HepG2 (cell line): ENCODE results near the gene SHROOM2. TPM values are rescaled to one million over a fixed set of nuclear protein-coding genes. Genes with fewer than 3 reads are reported as not detected.

Source experiments
- ATAC-seq: fragments of 200-7000 bp; cut with Tn5 transposase; 3 replicates; pipeline ENCODE4 v1.9.1; 2020; ENCODE audit warnings: mild to moderate bottlenecking, moderate library complexity
- BruUV-seq: library from RNA; stranded (reverse); fragments of 400-500 nt; replicated peaks from 2 replicates; lab custom pipeline; 2021; lab: Mats Ljungman, UMichigan
- CTCF ChIA-PET: fragments of 300-600 bp; formaldehyde crosslinking; extraction: SDS; loops from one replicate; lab custom pipeline; 2021; ENCODE audit warnings: low total read pairs, inconsistent platforms, low intra/inter-chr PET ratio; lab: Yijun Ruan, JAX
- POLR2A ChIA-PET: fragments of 350-600 bp; sonication (Branson Sonifier 250); formaldehyde crosslinking; loops from one replicate; lab custom pipeline; 2020; ENCODE audit warnings: antibody characterized with exemption, inconsistent platforms; lab: Yijun Ruan, JAX
- DNase-seq: peaks from one replicate; pipeline ENCODE4 v3.0.0-alpha.2; 2015; ENCODE audit warnings: low spot score
- FAIRE-seq: peaks from 3 replicates; lab custom pipeline; 2011; peaks lifted over from hg19 to GRCh38; lab: Jason Lieb, UNC
- H2AFZ ChIP-seq: one replicate; pipeline ENCODE4 v1.6.1; 2011; ENCODE audit warnings: low read length, inconsistent platforms
- H3K27ac ChIP-seq: fragments of 300-600 bp; 3 replicates; pipeline ENCODE4 v1.8.0; 2011; ENCODE audit warnings: mixed run types, mild to moderate bottlenecking, mixed read lengths, low read length, inconsistent platforms; ENCODE audit not compliant: insufficient read depth; ENCODE audit errors: extremely low read length
- H3K27me3 ChIP-seq, 2 experiments: fragments of 200-600 bp in 1 of 2; 2 replicates in 1 of 2; 3 replicates in 1 of 2; pipeline versions ENCODE4 v1.6.0 to v1.8.0; 2011; ENCODE audit warnings: low read length in 2 of 2, mild to moderate bottlenecking in 2 of 2, moderate library complexity in 2 of 2, inconsistent platforms in 1 of 2; ENCODE audit not compliant: insufficient read depth in 2 of 2, control insufficient read depth in 1 of 2
- H3K36me3 ChIP-seq, 2 experiments: fragments of 200-600 bp in 1 of 2; replicated peaks in 1 of 2; 2 replicates in 1 of 2; 3 replicates in 1 of 2; pipeline versions ENCODE4 v1.5.1 to v1.8.0; 2011; ENCODE audit warnings: low read length in 2 of 2, inconsistent platforms in 1 of 2; ENCODE audit not compliant: insufficient read depth in 2 of 2, control insufficient read depth in 1 of 2
- H3K4me1 ChIP-seq: 2 replicates; pipeline ENCODE4 v1.5.1; 2012; ENCODE audit warnings: low read length, inconsistent platforms; ENCODE audit not compliant: insufficient read depth
- H3K4me2 ChIP-seq: 2 replicates; pipeline ENCODE4 v1.6.0; 2011; ENCODE audit warnings: low read depth, low read length, inconsistent platforms
- H3K4me3 ChIP-seq, 3 experiments: fragments of 200-600 bp in 1 of 3; sonication (generic), shearing (Covaris generic) in 1 of 3; replicated peaks in 1 of 3; 2 replicates each; pipeline ENCODE4 v1.5.1; 2011 to 2016; ENCODE audit warnings: low read length in 3 of 3, inconsistent platforms in 2 of 3, low read depth in 2 of 3, mild to moderate bottlenecking in 2 of 3, control low read depth in 1 of 3, mixed read lengths in 1 of 3; ENCODE audit not compliant: insufficient read depth in 1 of 3
- H3K79me2 ChIP-seq: one replicate; pipeline ENCODE4 v1.6.1; 2011; ENCODE audit warnings: low read length, inconsistent platforms; ENCODE audit not compliant: insufficient read depth
- H3K9ac ChIP-seq: 2 replicates; pipeline ENCODE4 v1.6.0; 2011; ENCODE audit warnings: mild to moderate bottlenecking, low read depth, low read length, inconsistent platforms; ENCODE audit not compliant: insufficient read depth
- H3K9me3 ChIP-seq: 2 replicates; pipeline ENCODE4 v1.5.1; 2012; ENCODE audit warnings: mild to moderate bottlenecking, low read length
- H4K20me1 ChIP-seq: 2 replicates; pipeline ENCODE4 v1.6.0; 2011; ENCODE audit warnings: inconsistent platforms, mild to moderate bottlenecking, low read length, moderate library complexity; ENCODE audit not compliant: insufficient read depth
- ARHGAP35 ChIP-seq: sonication (generic); formaldehyde crosslinking; IDR thresholded peaks from 2 replicates; pipeline ENCODE4 v1.9.0; 2022; ENCODE audit warnings: mild to moderate bottlenecking, inconsistent platforms, moderate library complexity, missing genetic modification reagents, borderline replicate concordance
- ARNTL ChIP-seq: sonication (generic); formaldehyde crosslinking; IDR thresholded peaks from 2 replicates; pipeline ENCODE4 v1.4.0; 2020; ENCODE audit warnings: mild to moderate bottlenecking, missing genetic modification reagents
- FOXK1 ChIP-seq: sonication (generic); formaldehyde crosslinking; IDR thresholded peaks from 2 replicates; pipeline ENCODE4 v1.4.0; 2020; ENCODE audit warnings: low read depth, missing genetic modification reagents, borderline replicate concordance
- GABPA ChIP-seq, 2 experiments: IDR thresholded peaks; 2 replicates each; pipeline ENCODE4 v1.6.1; 2011 to 2016; ENCODE audit warnings: low read depth in 2 of 2, low read length in 1 of 2, missing biosample characterization in 1 of 2, missing genetic modification characterization in 1 of 2
- HDAC2 ChIP-seq: sonication (generic); formaldehyde crosslinking; IDR thresholded peaks from 2 replicates; pipeline ENCODE4 v1.4.0; 2020; ENCODE audit warnings: missing genetic modification reagents
- HMG20A ChIP-seq: IDR thresholded peaks from 2 replicates; pipeline ENCODE4 v1.6.1; 2016; ENCODE audit warnings: borderline replicate concordance
- JUND ChIP-seq: sonication (generic); formaldehyde crosslinking; IDR thresholded peaks from 2 replicates; pipeline ENCODE4 v1.8.0; 2022; ENCODE audit warnings: mild to moderate bottlenecking, missing genetic modification reagents
- NCOA2 ChIP-seq: sonication (generic); formaldehyde crosslinking; IDR thresholded peaks from 2 replicates; pipeline ENCODE4 v1.8.0; 2022; ENCODE audit warnings: inconsistent platforms
- ONECUT2 ChIP-seq: sonication (generic); formaldehyde crosslinking; IDR thresholded peaks from 2 replicates; pipeline ENCODE4 v1.4.0; 2020; ENCODE audit warnings: missing genetic modification reagents
- ZNF546 ChIP-seq: sonication (generic); formaldehyde crosslinking; conservative IDR thresholded peaks from 2 replicates; pipeline ENCODE4 v1.8.1; 2023; ENCODE audit warnings: mild to moderate bottlenecking, missing genetic modification reagents
- WGBS: methylation state at CpG from one replicate; pipeline ENCODE4 v1.1.6; 2017; ENCODE audit warnings: low lambda C conversion rate; 5-methylcytosine and 5-hydroxymethylcytosine counted together
- in situ Hi-C: cut with HindIII; loops from 2 replicates; pipeline ENCODE4 v1.10.0; 2017; ENCODE audit warnings: low pct_unique_long_range_greater_than_20kb; ENCODE audit not compliant: extremely low pct_ligation_motif_present
- intact Hi-C: fragments of 100-400 bp; cut with micrococcal nuclease; formaldehyde crosslinking; loops from one replicate; pipeline ENCODE4 v1.10.0; 2022; ENCODE audit not compliant: unreplicated experiment
- polyA plus RNA-seq, 8 experiments: library from polyadenylated mRNA; depleted of rRNA in 3 of 8; stranded (reverse) in 7 of 8; unstranded in 1 of 8; fragments of >200 nt; fragmentation: Illumina TruSeq in 4 of 8; extraction: Trizol in 4 of 8; gene quantifications; 2 replicates each; pipeline versions ENCODE4 v1.2.1 to v1.2.3, GENCODE V29; 2011 to 2016; ENCODE audit warnings: low read depth in 4 of 8, missing spikeins in 1 of 8, mixed read lengths in 1 of 8; ENCODE audit not compliant: insufficient read depth in 1 of 8
- total RNA-seq, 5 experiments: library from RNA; depleted of rRNA; stranded (reverse); fragments of >200 nt; fragmentation: Illumina TruSeq; extraction: Trizol; gene quantifications; 2 replicates each; pipeline ENCODE4 v1.2.3, GENCODE V29; 2016; ENCODE audit warnings: low read depth in 1 of 5
- TF ChIP-seq, protein P1 (sequence below): sonication (generic); formaldehyde crosslinking; IDR thresholded peaks from 2 replicates; pipeline ENCODE4 v1.8.1; 2023; ENCODE audit warnings: missing genetic modification reagents, inconsistent platforms, borderline replicate concordance
- TF ChIP-seq, protein P2 (sequence below): sonication (generic); formaldehyde crosslinking; IDR thresholded peaks from 2 replicates; pipeline ENCODE4 v1.4.0; 2020; ENCODE audit warnings: missing genetic modification reagents

SHROOM2 gene
- total and polyA plus RNA-seq, 2 of the 13 experiments (the other 11 are each of a cell fraction or from before 2014, with no cell fraction given): 0.92 to 1.4 TPM

DNA sequence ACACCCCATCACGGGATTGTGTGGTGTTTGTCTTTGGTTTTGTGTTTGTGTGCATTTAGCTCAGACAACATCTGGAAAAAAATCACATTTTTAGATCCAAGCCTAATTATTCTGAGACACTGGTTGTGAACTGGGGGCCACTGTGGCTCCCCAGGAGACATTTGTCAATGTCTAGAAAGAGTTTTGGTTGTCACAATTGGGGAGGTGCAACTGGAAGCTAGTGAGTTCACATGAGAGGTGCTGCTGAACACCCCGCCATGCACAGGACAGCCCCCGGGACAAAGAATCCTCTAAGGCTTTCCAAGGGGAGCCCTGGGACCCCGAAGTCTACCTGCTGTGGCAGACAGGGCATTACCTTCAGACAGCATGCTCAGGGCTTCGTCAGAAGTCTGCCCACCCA, 47.1 kb upstream of the SHROOM2 start (continued):
- TF ChIP-seq JUND (CRISPR knock-in tag) (no peak), HMG20A (CRISPR knock-in tag) (no peak), ARNTL (CRISPR knock-in tag) (no peak), ZNF546 (CRISPR knock-in tag) (no peak), FOXK1 (CRISPR knock-in tag) (no peak)

DNA sequence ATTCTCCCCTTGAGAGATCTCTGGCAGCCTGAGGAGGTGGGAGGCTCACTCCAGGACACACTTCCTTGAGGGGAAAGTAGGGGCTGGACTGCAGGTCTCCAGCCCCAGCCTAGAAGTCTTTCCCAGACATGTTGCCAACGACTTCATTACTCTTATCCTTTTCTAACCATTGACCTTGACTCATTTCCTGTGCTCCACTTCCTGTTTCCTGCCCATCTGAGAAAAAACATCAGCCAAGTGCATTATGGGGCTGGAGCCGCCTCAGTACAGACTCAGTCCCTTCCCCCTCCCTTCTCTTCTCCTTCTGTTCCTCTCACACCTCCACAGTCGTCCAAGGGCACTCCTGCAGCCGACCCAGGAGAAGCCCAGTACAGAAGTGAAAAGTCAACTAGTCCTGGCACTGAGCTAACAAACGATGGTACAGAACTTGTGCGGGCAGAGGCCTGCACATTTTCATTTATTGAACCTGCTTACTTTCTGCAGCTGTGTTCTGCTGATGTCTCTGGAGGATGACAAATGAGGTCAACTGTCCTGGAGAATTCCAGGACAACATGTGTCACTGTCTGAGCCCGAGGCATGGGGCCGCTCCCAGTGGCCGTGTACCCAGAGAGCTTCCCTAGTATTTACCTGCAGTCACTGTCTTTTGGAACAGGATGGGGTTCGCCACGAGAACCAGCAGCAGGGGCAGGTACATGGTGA, 40.7 kb upstream of the SHROOM2 start:
- Histone ChIP-seq H3K9me3 (no peaks in the 10 kb centered on the region), H3K4me1 (no peaks in the 10 kb centered on the region), H2AFZ (no peak overlapping the region), H4K20me1 (no peaks in the 10 kb centered on the region), H3K79me2 (no peaks in the 10 kb centered on the region), H3K36me3 (no peaks in the 10 kb centered on the region), H3K27me3 (no peaks in the 10 kb centered on the region), H3K9ac (no peak overlapping the region), H3K27ac (no peak overlapping the region), H3K4me3 (no peak overlapping the region), H3K4me2 (no peak overlapping the region)
- intact Hi-C loops: no loop called here
- no peak for TF ChIP-seq ONECUT2
- TF ChIP-seq, protein P1, sequence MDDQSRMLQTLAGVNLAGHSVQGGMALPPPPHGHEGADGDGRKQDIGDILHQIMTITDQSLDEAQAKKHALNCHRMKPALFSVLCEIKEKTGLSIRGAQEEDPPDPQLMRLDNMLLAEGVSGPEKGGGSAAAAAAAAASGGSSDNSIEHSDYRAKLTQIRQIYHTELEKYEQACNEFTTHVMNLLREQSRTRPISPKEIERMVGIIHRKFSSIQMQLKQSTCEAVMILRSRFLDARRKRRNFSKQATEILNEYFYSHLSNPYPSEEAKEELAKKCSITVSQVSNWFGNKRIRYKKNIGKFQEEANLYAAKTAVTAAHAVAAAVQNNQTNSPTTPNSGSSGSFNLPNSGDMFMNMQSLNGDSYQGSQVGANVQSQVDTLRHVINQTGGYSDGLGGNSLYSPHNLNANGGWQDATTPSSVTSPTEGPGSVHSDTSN (CRISPR knock-in tag): no peak
- no peak for TF ChIP-seq GABPA (IDR thresholded peaks at IDR 0.05; ENCODE audit: low read depth, low read length)
- TF ChIP-seq GABPA (CRISPR knock-in tag; IDR thresholded peaks at IDR 0.05; ENCODE audit: low read depth): peak; percentile 58; the same call in 1 of the 2 replicates
- TF ChIP-seq ARHGAP35 (CRISPR knock-in tag): no peak
- TF ChIP-seq HDAC2: no peak
- TF ChIP-seq NCOA2 (CRISPR knock-in tag): no peak
- TF ChIP-seq, protein P2, sequence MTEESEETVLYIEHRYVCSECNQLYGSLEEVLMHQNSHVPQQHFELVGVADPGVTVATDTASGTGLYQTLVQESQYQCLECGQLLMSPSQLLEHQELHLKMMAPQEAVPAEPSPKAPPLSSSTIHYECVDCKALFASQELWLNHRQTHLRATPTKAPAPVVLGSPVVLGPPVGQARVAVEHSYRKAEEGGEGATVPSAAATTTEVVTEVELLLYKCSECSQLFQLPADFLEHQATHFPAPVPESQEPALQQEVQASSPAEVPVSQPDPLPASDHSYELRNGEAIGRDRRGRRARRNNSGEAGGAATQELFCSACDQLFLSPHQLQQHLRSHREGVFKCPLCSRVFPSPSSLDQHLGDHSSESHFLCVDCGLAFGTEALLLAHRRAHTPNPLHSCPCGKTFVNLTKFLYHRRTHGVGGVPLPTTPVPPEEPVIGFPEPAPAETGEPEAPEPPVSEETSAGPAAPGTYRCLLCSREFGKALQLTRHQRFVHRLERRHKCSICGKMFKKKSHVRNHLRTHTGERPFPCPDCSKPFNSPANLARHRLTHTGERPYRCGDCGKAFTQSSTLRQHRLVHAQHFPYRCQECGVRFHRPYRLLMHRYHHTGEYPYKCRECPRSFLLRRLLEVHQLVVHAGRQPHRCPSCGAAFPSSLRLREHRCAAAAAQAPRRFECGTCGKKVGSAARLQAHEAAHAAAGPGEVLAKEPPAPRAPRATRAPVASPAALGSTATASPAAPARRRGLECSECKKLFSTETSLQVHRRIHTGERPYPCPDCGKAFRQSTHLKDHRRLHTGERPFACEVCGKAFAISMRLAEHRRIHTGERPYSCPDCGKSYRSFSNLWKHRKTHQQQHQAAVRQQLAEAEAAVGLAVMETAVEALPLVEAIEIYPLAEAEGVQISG (CRISPR knock-in tag): no peak
- in situ Hi-C loops: no loop called here
- ATAC-seq (no peak), DNase-seq (no peak), FAIRE-seq (no peak)
- no TSS peak for BruUV-seq
- ChIA-PET POLR2A (no interaction called here), CTCF (no interaction called here)
- 46% methylated on average over 4 of the region's 11 CpGs for WGBS
